ENCODE results near the gene SP6.

SP6 gene

GRCh38 chr17:47852113-47852949 lies 1.4 kb upstream of the SP6 start:
- TF ChIP-seq CTCF (IDR thresholded peaks at IDR 0.05; ENCODE audit: low read depth, low read length), result no peak
- DNase-seq (ENCODE audit: extremely low read depth, low read depth), result no peak

- no peak for TF ChIP-seq CTCF (IDR thresholded peaks at IDR 0.05; ENCODE audit: low read depth, low read length)
- DNase-seq (ENCODE audit: extremely low read depth, low read depth), result no peak
These were observed 775 bp upstream of the SP6 start for GRCh38 chr17:47851764-47852112.

- no peak for DNase-seq (ENCODE audit: extremely low read depth, low read depth)
- TF ChIP-seq CTCF (IDR thresholded peaks at IDR 0.05; ENCODE audit: low read depth, low read length), result no peak
These were observed 631 bp downstream of the SP6 start for GRCh38 chr17:47850373-47850691.

- DNase-seq (ENCODE audit: extremely low read depth, low read depth), result no peak
- TF ChIP-seq CTCF (IDR thresholded peaks at IDR 0.05; ENCODE audit: low read depth, low read length), result no peak
These were observed 2.8 kb downstream of the SP6 start for GRCh38 chr17:47848198-47848513.

GRCh38 chr17:47847341-47848197 lies 3.4 kb downstream of the SP6 start:
- peak; percentile 29 for TF ChIP-seq CTCF (IDR thresholded peaks at IDR 0.05; ENCODE audit: low read depth, low read length)
- DNase-seq (ENCODE audit: extremely low read depth, low read depth), result no peak

GRCh38 chr17:47846716-47847340 lies 4.1 kb downstream of the SP6 start:
- DNase-seq (ENCODE audit: extremely low read depth, low read depth), result no peak
- TF ChIP-seq CTCF (IDR thresholded peaks at IDR 0.05; ENCODE audit: low read depth, low read length), result no peak

- no peak for TF ChIP-seq CTCF (IDR thresholded peaks at IDR 0.05; ENCODE audit: low read depth, low read length)
- DNase-seq (ENCODE audit: extremely low read depth, low read depth), result no peak
These were observed 5.3 kb downstream of the SP6 start for GRCh38 chr17:47845716-47846075.

Measured in AG09319 (cell line).